ENCODE measurements around the gene DLGAP1. TPM values are rescaled to one million over a fixed set of nuclear protein-coding genes. Genes with fewer than 3 reads are reported as not detected.
A peak's percentile ranks its signal among the peaks of the same experiment; 100 is the strongest.

DLGAP1 gene
- polyA plus RNA-seq, 1 of the 3 experiments (the other 2 are of a cell fraction), result not detected

GRCh38 chr18:3816610-3817363 lies 638.3 kb downstream of the DLGAP1 start (continued):
- TF ChIP-seq ELF1 (IDR thresholded peaks at IDR 0.05), result no peak

- Histone ChIP-seq H3K4me1 (ENCODE audit: control insufficient read depth in 1 of 2, insufficient read depth in 2 of 2, low read depth in 1 of 2, low read length in 1 of 2) (no peaks in the 10 kb centered on the region; a peak in 1 of 4 replicates), H3K9ac (no peak overlapping the region), H3K27ac (ENCODE audit: low read depth in 2 of 2, low read length in 1 of 2) (peak overlapping the region in 1 of 2 experiments; percentile 75; a peak in 2 of 4 replicates), H3K4me3 (ENCODE audit: low read depth in 2 of 2, low read length in 1 of 2) (no peak overlapping the region), H3K9me2 (no peaks in the 10 kb centered on the region), H2AFZ (ENCODE audit: low read depth) (no peak overlapping the region), H3K36me3 (replicated peaks in 1 of 2; ENCODE audit: control insufficient read depth in 1 of 2, insufficient read depth in 2 of 2, low read length in 1 of 2) (no peaks in the 10 kb centered on the region), H3F3A (replicated peaks; ENCODE audit: insufficient read depth) (no peaks in the 10 kb centered on the region), H3K79me2 (ENCODE audit: insufficient read depth) (no peaks in the 10 kb centered on the region), H3K9me3 (no peaks in the 10 kb centered on the region), H4K20me1 (ENCODE audit: insufficient read depth) (no peaks in the 10 kb centered on the region), H3K27me3 (ENCODE audit: insufficient read depth) (peaks cover 7% of the 10 kb centered on the region; the same call in 1 of the 2 replicates), H3K4me2 (no peak overlapping the region)
- POLR2A ChIA-PET, result no interaction called here
- 11% methylated on average over 2 of the region's 2 CpGs for WGBS (ENCODE audit: low lambda C conversion rate)
- DNase-seq, result no peak
- no peak for TF ChIP-seq EZH2phosphoT487 (IDR thresholded peaks at IDR 0.05; ENCODE audit: borderline replicate concordance, low read depth)
- no peak for TF ChIP-seq EP300 (IDR thresholded peaks at IDR 0.05; ENCODE audit: borderline replicate concordance in 1 of 2, low read depth in 1 of 2, low read length in 1 of 2)
- CTCF ChIA-PET, result no interaction called here
Measured at GRCh38 chr18:3815991-3816390, 639.1 kb downstream of the DLGAP1 start.

- 6% methylated on average over 3 of the region's 3 CpGs for WGBS (ENCODE audit: low lambda C conversion rate)
- no peaks in the 10 kb centered on the region for H3K36me3 ChIP-seq (replicated peaks in 1 of 2; ENCODE audit: control insufficient read depth in 1 of 2, insufficient read depth in 2 of 2, low read length in 1 of 2)
- H3K27me3 ChIP-seq (ENCODE audit: insufficient read depth), result peaks cover 7% of the 10 kb centered on the region; the same call in 1 of the 2 replicates
- CTCF ChIA-PET, result no interaction called here
- no peaks in the 10 kb centered on the region for H3F3A ChIP-seq (replicated peaks; ENCODE audit: insufficient read depth)
- no peaks in the 10 kb centered on the region for H4K20me1 ChIP-seq (ENCODE audit: insufficient read depth)
- TF ChIP-seq MXI1 (IDR thresholded peaks at IDR 0.05; ENCODE audit: low read depth, low read length) (no peak), MEF2A (IDR thresholded peaks at IDR 0.05; ENCODE audit: borderline replicate concordance, low read depth) (no peak), PBX3 (IDR thresholded peaks at IDR 0.05) (peak; percentile 19; the same call in 1 of the 2 replicates), FOSL2 (IDR thresholded peaks at IDR 0.05; ENCODE audit: borderline replicate concordance, low read depth) (peak; percentile 7; the same call in 1 of the 2 replicates), RFX5 (IDR thresholded peaks at IDR 0.05; ENCODE audit: low read length) (no peak)
- H3K27ac ChIP-seq (ENCODE audit: low read depth in 2 of 2, low read length in 1 of 2), result peak overlapping the region in 1 of 2 experiments; percentile 75; a peak in 2 of 4 replicates
- no peak overlapping the region for H3K4me3 ChIP-seq (ENCODE audit: low read depth in 2 of 2, low read length in 1 of 2)
- H3K9me3 ChIP-seq, result no peaks in the 10 kb centered on the region
- H3K79me2 ChIP-seq (ENCODE audit: insufficient read depth), result no peaks in the 10 kb centered on the region
- no peak for DNase-seq
- no peaks in the 10 kb centered on the region; a peak in 1 of 4 replicates for H3K4me1 ChIP-seq (ENCODE audit: control insufficient read depth in 1 of 2, insufficient read depth in 2 of 2, low read depth in 1 of 2, low read length in 1 of 2)
- no peak overlapping the region for H3K9ac ChIP-seq
- H3K9me2 ChIP-seq, result no peaks in the 10 kb centered on the region
- H3K4me2 ChIP-seq, result no peak overlapping the region
- H2AFZ ChIP-seq (ENCODE audit: low read depth), result peak overlapping the region; percentile 79
- POLR2A ChIA-PET, result no interaction called here
Measured at GRCh38 chr18:3814816-3815215, 640.3 kb downstream of the DLGAP1 start.
